NCI-H1417 (cell line): ENCODE results near the gene NRARP.
"Not testable (repeated sequence)": the region's sequence is repeated elsewhere in the genome, so short reads cannot be mapped to it uniquely, and the experiment has no call there.

ENCODE experiments used
- DNase-seq, 3 experiments: peaks; one replicate each; lab custom pipeline; 2025; lab: John Stamatoyannopoulos, UW

The NRARP gene, protein sequence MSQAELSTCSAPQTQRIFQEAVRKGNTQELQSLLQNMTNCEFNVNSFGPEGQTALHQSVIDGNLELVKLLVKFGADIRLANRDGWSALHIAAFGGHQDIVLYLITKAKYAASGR

DNA sequence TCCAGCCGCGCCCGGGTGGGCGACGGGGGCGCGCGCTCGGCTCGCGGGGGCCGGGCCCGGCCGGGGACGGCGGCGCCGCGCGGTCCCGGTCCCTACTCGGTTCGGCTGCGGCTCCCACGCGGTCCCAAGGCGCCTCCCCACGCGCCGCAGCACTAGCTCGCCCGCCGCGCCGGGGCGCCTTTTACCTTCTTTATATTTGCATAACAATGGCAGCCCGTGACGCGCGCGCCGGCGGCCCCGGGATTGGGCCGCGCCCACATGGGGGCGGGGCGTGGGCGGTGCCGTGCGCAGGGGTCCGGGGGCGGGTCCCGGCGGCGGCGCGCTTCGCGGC, at the start of gene NRARP:
TSS of gene NRARP (minus strand) at position 154 of the 331 bp plus-strand sequence. CDS start 343 bp downstream, outside the sequence.
- DNase-seq, result peak; percentile 73 to 94 (median 89)

DNA sequence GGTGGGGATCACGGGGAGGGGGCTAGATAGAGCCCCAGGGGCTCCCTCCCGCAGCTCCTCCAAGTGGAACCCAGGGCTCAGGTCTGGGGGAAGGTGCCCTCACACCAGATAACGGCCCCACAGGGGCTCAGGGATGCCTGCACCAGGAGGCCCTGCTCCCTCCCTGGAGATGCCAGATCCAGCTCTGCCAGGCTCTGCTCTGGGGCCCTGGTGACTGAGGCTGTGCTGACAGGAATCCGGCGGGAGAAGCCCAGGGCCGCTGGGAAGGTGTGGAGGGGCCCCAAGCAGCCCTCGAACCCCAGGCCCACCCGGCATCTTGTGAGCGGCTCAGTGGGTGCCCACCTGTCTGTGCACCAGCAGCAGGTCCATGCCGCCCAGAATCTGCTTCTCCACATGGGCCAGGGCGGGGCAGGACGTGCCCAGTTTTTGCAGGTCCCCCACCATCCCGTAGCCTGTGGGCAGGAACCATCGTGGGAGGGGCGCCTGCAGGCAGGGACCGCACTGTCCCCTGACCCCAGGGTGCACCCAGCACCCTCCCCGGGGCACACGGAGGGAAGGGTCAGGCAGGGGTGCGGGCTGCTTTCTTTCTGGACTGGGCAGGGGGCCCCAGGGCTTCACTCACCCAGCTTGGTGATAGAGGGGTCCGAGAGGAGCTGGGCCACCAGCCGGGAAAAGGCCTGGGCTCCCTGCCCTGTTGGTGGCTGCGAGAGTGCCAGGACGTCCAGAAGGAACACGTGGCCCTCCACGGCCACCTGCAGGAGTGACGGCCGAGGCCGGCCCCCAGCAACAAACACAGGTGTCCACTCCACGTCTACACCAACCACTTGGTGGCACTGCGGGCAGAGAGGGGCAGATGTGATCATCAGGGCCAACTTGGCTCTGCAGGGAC, 48.9 kb upstream of the NRARP start:
- no peak for DNase-seq

DNA sequence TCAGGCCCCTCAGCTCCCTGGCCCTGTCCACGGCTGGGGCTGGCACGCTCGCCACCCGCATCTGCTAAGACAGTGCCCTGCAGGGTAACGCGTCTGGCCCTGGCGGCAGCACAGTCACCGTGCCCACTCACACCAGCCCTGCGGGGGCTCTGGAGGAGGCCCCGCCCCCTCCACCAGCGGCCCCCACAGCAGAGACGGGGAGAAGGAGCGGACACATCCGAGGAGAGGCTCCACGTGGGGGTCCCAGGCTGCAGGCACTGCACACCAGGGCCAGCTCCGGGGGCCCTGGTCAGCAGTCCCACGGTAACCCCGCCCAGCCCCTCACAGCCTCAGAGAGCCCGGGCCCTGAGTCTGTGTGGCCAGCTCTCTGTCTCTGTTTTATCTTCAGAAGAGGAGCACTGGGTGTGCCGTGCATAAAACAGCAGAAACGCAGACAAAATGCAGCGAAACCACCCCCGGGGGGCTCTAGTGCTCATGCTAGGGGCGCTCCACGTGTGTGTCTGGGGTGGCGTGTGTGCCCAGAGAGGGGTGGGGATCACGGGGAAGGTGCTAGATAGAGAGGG, 47.5 kb upstream of the NRARP start:
- no peak for DNase-seq

DNA sequence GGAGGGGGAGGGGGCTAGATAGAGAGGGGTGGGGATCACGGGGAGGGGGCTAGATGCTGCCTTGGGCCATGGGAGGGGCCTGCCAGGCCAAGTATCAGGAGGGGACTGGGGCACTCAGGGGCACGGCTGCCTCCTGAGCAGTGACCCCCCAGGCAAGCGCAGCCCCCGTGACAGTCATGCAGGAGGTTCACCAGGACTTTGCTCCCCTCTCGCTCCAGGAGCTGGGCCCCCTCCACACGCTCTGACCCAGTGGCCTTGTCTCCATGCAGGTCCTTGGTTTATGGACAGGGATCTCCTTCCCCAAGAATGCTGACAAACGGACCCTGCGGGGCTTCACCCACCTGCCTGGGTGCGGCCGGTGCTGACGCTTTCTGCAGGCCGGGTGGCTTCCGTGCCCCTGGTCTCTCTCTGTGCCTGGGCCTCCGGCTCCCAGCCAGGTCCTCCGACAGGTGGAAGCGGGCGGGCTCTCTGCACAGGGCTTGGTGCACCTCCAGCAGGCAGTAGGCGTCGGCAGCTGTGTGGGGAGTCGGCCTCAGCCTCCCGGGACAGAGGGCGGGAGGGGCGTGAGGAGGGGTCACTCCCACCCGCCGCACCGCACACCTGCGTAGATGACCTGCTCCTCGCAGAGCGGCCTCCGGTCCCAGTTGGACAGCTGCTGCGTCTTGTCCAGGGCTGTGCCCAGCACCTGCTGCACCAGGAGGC, 46.8 kb upstream of the NRARP start:
- DNase-seq, result no peak

DNA sequence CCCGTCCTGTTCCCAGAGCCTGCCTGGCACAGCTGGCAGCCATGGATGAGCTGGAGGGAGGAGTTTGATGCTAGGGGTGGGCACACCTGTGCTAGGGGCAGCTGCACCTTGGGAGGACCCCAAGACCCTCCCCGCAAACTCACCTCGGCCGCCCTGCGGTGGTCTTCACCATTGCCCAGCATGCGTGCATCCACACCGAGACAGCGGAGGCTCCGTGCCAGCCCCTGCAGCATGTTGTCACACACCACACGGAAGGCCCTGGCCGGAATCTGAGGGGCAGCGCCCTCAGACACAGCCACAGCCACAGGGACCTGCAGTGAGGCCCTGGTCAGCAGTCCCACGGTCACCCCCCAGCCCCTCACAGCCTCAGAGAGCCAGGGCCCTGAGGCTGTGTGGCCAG, 45.9 kb upstream of the NRARP start:
- no peak for DNase-seq

DNA sequence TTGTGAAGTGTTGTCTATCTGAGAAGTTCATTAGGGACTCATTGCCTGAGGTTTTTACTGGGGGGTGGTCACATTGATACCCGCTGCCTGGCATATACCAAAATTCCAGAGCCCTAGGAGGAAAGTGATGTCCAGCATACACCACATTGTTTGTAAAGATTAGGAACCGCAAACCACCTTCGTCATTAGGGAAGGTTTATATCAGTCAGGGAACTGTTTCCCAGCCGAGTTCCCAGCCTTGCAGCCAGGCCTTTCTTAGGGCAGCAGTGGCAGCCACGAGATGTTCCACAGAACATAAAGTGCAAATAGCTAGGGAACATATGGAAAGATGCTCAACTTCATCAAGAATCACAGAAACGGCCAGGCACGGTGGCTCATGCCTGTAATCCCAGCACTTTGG, 40.4 kb upstream of the NRARP start:
- DNase-seq, result no peak

DNA sequence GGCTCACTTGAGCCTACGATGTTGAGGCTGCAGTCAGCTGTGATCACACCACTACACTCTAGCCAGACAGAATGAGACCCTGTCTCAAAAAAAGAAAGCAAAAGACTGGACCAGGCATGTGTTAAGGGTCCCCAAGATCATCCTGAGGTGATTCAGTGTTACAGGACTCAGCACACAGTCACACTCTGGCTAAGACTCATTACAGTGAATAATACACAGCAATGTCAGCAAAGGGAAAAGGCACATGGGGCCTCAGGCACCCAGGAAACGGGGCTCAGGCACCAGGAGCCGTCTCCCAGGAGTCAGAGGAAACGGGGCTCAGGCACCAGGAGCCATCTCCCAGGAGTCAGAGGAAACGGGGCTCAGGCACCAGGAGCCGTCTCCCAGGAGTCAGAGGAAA, 39.2 kb upstream of the NRARP start:
- no peak for DNase-seq

DNA sequence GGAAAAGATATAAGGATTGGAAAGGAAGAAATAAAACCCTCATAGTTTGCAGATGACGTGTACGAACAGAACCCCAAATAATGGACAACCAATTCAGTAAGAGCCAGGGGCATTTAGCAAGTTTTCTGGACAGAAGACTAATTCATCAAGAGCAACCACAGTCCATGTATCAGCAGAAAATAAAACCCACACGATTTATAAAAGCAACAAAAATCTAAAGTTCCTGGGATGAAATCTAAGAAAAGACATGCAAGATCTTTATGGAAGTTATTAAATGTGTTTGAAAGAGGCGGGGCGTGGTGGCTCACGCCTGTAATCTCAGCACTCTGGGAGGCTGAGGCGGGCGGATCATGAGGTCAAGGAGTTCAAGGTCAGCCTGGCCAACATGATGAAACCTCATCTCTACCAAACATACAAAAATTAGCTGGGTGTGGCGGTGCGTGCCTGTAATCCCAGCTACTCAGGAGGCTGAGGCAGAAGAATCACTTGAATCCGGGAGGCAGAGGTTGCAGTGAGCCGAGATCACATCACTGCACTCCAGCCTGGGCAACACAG, 37.9 kb upstream of the NRARP start:
- DNase-seq, result not testable (repeated sequence)

DNA sequence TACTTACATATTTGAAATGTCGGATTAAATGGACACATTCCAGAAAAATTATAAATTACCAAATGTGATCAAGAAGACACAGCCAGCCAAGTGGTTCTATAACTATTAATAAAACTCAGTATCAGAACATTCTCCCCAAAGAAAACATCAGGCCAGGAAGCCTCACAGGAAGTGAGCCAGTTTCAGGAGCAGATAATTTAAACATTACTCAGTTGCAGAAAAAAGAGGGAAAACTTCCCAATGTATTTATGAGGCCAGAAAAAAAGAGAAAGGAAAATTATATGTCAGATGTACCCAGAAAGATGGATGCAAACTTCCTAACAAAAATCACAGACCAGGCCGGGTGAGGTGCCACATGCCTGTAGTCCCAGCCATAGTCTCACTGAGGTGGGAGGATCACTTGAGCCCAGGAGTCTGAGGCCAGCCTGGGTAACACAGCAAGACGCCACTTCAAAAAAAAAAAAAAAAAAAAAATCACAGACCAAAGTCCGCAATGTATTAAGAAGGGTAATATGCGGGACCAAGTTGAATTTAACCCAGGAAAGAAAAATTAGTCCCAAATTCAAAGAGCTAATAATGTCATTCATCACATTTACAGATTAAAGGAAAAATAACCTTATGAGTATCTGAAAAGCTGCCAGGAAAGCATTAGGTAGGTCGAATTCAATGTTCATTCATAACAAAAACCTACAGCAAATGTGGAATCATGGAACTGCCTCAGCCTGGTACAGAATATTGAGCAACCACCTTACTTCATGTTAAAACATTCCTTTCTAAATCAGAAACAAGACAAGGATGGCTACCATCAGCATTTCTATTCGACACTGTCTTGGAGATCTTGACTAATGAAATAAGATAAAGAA, 37.2 kb upstream of the NRARP start:
- DNase-seq, result no peak

DNA sequence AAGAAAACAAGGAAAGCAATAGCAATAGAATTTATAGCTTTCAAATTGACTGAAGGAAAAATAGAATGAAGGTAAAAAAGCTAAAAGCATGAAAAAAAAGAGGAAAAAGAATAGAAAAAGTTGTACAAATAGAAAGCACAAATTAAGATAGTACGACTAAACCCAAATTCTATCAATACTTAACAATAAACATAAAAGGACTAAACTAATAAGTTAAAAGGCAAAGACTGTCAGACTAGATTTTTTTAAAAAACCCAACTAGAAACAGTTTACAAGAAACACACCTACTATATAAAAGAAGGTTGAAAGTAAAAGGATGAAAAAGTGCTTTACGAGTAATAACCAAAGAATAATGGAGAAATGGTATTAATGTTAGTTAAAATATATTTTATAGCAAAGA, 34.7 kb upstream of the NRARP start:
- DNase-seq, result no peak

DNA sequence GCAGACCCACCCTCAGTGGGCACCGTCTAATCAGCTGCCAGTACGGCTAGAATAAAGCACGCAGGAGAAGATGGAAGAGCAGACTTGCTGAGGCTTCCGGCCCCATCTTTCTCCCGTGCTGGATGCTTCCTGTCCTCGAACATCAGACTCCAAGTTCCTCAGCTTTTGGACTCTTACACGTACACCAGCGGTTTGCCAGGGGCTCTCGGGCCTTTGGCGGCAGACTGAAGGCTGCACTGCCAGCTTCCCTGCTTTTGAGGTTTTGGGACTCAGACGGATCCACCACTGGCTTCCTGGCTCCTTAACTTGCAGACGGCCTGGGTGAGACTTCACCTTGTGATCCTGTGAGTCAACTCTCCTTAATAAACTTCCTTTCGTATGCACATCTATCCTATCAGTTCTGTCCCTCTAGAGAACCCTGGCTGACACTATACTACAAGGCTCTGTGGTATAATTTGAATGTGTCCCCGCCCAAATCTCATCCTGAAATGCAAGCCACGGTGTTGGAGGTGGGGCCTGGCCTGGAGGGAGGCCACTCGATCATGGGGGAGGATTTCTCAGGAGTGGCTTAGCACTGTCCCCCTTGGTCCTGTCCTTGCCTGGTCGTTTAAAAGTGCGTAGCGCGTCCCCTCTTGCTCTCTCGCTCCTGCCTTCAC, 31.1 kb upstream of the NRARP start:
- no peak for DNase-seq

DNA sequence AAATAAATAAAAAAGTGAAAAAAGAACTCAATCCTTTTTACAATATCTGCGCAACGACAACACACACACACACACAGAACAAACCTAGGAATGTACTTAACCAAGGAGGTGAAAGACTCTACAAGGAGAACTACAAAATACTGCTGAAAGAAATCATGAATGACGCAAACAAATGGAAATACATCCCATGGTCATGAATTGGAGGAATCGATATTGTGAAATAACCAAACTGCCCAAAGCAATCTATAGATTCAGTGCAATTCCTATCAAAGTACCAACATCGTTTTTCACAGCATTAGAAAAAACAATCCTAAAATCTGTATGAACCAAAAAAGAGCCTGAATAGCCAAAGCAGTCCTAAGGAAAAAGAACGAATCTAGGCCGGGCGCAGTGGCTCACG, 29.9 kb upstream of the NRARP start:
- DNase-seq, result no peak

DNA sequence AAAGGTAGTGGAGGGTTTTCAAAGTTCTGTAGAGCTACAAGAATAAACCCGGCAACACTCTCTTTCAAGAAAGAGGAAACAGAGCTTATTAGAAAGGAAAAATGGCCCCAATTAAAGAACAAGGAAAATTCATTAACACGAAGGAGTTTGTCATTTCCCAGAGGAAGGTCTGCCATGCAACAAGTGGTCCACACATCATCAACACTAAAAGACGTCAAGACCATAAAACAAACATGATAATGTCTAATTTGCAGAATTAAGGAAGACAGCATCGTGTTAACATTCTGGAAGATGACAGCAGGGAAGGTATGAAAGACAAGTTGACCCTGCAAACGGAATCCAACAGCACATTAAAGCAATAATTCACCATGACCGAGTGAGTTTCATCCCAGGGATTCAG, 28.6 kb upstream of the NRARP start:
- no peak for DNase-seq

DNA sequence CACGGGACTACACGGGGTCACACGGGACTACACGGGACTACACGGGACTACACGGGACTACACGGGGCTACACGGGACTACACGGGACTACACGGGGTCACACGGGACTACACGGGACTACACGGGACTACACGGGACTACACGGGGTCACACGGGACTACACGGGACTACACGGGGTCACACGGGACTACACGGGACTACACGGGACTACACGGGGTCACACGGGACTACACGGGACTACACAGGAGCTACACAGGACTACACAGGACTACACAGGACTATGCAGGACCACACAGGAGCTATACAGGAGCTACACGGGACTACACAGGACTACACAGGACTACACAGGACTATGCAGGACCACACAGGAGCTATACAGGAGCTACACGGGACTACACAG, 27.5 kb upstream of the NRARP start:
- not testable (repeated sequence) for DNase-seq

DNA sequence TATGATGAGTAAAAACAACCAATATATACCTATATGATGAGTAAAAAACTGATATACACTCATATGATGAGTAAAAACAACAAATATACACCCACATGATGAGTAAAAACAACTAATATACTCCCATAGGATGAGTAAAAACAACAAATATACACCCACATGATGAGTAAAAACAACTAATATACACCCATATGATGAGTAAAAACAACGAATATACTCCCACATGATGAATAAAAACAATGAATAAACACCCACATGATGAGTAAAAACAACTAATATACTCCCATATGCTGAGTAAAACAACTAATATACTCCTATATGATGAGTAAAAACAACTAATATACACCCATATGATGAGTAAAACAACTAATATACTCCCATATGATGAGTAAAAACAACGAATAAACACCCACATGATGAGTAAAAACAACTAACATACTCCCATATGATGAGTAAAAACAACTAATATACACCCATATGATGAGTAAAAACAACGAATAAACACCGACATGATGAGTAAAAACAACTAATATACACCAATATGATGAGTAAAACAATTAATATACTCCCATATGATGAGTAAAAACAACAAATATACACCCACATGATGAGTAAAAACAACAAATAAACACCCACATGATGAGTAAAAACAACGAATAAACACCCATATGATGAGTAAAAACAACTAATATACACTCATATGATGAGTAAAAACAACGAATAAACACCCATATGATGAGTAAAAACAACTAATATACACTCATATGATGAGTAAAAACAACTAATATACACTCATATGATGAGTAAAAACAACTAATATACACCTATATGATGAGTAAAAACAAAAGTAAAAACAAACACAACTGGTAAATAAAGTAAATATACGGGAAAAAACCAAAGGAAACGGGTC, 25.8 kb upstream of the NRARP start:
- DNase-seq, result not testable (repeated sequence)

DNA sequence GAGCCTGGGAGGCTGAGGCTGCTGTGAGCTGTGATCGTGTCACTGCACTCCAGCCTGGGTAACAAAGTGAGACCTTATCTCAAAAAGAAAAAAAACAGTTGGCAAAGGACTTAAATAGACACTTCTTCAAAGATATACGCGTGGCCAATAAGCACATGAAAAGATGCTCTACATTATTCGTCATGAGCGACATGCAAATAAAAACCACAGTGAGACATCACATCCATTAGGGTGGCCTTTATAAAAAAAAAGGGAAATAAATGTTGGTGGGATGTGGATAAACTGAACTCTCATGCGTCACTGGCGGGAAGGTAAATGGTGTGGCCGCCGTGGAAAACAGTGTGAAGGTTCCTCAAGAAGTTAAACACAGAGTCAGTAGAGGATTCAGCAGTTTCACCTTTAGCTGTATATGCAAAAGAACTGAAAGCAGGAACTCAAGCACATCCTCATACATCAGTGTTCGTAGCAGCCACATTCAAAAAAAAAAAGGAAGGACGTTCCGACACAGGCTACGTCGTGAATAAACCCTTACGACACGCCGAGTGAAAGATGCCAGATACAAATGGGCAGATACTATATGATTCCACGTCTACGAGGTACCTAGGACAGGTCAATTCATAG, 24.5 kb upstream of the NRARP start:
- no peak for DNase-seq

DNA sequence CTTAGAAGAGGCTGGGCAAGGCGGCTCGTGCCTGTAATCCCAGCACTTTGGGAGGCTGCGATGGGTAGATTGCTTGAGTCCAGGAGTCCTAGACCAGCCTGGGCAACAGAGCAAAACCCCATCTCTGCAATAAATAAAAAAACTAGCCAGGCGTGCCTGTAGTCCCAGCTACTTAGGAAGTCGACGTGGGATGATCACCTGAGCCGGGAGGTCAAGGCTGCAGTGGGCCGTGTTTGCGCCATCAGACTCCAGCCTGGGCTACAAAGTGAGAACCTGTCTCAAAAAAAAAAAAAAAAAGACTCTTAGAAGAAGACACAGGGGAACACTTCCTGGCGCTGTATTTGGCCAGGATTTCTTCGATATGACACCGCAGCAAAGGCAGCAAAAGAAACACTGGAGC, 23.7 kb upstream of the NRARP start:
- no peak for DNase-seq

DNA sequence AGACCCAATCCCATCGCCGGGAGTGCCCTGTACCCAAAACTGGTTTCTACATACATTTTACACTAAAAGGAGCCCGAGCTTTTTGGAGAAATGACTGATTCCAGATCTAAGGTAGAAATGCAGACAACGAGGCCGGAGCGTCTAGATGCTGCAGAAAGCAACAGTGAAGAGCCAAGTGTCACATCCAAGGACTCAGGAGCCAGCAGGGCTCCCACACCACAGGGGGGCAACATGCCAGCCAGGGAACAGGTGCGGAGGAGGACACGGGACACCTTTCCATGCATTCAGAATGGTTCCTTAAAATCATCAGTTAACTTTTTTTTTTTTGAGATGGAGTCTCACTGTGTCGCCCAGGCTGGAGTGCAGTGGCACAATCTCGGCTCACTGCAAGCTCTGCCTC, 23.1 kb upstream of the NRARP start:
- no peak for DNase-seq

DNA sequence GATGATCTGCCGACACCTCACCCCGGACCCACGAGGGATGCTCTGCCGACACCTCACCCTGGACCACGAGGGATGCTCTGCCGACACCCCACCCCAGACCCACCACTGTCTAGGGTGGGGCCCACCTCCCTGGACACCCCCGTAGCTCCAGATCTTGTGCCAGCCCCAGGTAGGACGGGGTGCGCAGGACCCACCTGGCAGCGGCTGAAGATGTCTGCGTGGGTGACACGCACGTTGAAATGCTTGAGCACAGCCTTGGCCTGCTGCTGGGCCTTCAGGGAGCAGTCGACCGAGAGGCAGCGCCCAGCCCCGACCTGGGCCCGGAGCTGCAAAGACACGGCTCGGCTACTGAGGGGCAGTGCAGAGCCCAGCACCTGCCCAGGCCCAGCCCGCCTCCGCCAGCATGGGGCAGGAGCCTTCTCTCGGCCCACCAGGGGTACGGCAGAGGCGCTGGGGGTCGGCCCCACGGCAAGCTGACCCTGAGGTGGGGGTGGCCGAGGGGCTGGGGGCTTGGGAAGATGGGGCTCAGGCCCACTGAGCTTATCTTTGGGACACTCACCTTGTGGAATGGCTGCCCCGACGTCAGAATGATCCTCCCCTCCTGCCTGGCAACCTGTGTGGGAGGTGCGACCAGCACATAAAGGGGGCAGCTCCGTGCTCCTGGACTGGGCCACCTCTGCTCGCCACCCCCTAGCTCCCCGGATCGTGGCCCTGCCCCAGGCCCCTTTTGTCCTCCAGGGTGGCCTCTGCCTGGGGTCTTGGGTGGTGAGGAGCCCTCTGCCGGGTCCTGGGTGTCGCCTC, 21.7 kb upstream of the NRARP start:
- DNase-seq, result no peak
